Measurements from ENCODE around the gene ATAD1.

DNA sequence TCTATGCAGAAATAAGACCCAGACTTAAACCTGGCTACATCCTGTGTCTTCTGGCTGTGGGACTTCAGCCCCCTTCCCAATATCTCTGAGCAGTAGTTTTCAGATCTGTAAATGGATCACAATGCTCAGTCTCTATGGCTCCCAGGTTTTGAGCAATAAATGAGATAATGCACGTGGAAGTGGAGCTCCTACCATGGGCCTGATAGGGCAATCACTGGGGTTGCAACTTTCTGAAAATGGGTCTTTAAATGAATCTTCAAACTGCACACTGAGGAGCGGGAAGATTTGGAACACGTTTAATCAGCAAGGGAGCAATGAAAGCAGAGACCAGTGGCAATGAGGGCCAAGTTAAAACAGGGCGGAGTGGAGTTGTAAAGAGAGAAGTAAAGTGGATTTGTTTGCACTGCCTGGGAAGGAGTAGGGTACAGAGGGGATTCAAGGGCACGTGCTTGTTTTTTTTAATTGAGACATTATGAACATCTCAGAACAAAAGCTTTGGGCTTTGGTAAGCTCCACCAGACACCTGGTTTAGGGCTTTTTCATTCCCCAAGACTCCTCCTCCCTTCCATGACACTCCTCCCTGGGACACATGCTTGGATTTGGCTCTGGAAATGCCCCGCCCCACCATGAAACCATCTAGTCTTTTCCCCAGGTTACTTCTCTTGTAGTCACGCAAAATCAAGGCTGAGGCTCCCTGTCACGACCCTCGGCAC is 115.6 kb downstream of the ATAD1 start:
- TF ChIP-seq, protein P1, sequence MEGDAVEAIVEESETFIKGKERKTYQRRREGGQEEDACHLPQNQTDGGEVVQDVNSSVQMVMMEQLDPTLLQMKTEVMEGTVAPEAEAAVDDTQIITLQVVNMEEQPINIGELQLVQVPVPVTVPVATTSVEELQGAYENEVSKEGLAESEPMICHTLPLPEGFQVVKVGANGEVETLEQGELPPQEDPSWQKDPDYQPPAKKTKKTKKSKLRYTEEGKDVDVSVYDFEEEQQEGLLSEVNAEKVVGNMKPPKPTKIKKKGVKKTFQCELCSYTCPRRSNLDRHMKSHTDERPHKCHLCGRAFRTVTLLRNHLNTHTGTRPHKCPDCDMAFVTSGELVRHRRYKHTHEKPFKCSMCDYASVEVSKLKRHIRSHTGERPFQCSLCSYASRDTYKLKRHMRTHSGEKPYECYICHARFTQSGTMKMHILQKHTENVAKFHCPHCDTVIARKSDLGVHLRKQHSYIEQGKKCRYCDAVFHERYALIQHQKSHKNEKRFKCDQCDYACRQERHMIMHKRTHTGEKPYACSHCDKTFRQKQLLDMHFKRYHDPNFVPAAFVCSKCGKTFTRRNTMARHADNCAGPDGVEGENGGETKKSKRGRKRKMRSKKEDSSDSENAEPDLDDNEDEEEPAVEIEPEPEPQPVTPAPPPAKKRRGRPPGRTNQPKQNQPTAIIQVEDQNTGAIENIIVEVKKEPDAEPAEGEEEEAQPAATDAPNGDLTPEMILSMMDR (IDR thresholded peaks at IDR 0.05) = no peak
- no peak for TF ChIP-seq POLR2A (IDR thresholded peaks at IDR 0.05)
